HEK293 (cell line): ENCODE measurements around the gene TTL.
A peak's percentile ranks its signal among the peaks of the same experiment; 100 is the strongest.

Experiments
- CTCF ChIA-PET: fragments of 350-600 bp; formaldehyde crosslinking; extraction: SDS; loops from one replicate; lab custom pipeline; 2021; ENCODE audit warnings: antibody characterized with exemption; lab: Yijun Ruan, JAX
- POLR2A ChIA-PET: fragments of 300-600 bp; formaldehyde crosslinking; extraction: SDS; loops from one replicate; lab custom pipeline; 2020; ENCODE audit warnings: antibody characterized with exemption, inconsistent platforms; lab: Yijun Ruan, JAX
- H3K27ac ChIP-seq: fragments of 200-500 bp; sonication (Bioruptor generic); 2 replicates; pipeline ENCODE4 v1.5.1; 2014; ENCODE audit warnings: low read depth, low read length, control low read depth, inconsistent platforms; ENCODE audit errors: extremely low read depth
- H3K36me3 ChIP-seq, 2 experiments: fragments of 200-500 bp in 1 of 2; sonication (Bioruptor generic) in 1 of 2; 1 replicate in 1 of 2; 2 replicates in 1 of 2; pipeline ENCODE4 v1.5.1; 2014 to 2017; ENCODE audit warnings: inconsistent platforms in 2 of 2, low read length in 2 of 2; ENCODE audit not compliant: control insufficient read depth in 2 of 2, insufficient read depth in 1 of 2
- H3K4me1 ChIP-seq: fragments of 200-500 bp; sonication (Bioruptor generic); 2 replicates; pipeline ENCODE4 v1.5.1; 2014; ENCODE audit warnings: mild to moderate bottlenecking, low read length, inconsistent platforms; ENCODE audit not compliant: control insufficient read depth, insufficient read depth
- H3K4me3 ChIP-seq: 2 replicates; pipeline ENCODE4 v1.5.1; 2011; ENCODE audit warnings: low read depth, mild to moderate bottlenecking, control low read depth, low read length, moderate library complexity
- H3K9me3 ChIP-seq: fragments of 200-500 bp; sonication (Bioruptor generic); 2 replicates; pipeline ENCODE4 v1.5.1; 2014; ENCODE audit warnings: low read depth, low read length, inconsistent platforms; ENCODE audit not compliant: control insufficient read depth, insufficient read depth
- GLI4 ChIP-seq: fragments of 450-650 bp; formaldehyde crosslinking; IDR thresholded peaks from 2 replicates; pipeline ENCODE4 v1.5.1; 2016; ENCODE audit warnings: missing biosample characterization, missing genetic modification characterization
- KLF1 ChIP-seq: fragments of 450-650 bp; formaldehyde crosslinking; IDR thresholded peaks from 2 replicates; pipeline ENCODE4 v1.5.1; 2016; ENCODE audit warnings: missing biosample characterization, missing genetic modification characterization
- MZF1 ChIP-seq: fragments of 450-650 bp; formaldehyde crosslinking; IDR thresholded peaks from 2 replicates; pipeline ENCODE4 v1.5.1; 2017; ENCODE audit warnings: missing biosample characterization, missing genetic modification characterization, borderline replicate concordance
- PRDM1 ChIP-seq: fragments of 450-650 bp; formaldehyde crosslinking; IDR thresholded peaks from 2 replicates; pipeline ENCODE4; 2016; ENCODE audit warnings: missing biosample characterization, missing genetic modification characterization
- YY1 ChIP-seq: fragments of 450-650 bp; formaldehyde crosslinking; IDR thresholded peaks from 2 replicates; pipeline ENCODE4 v1.5.1; 2018; ENCODE audit warnings: missing biosample characterization, missing genetic modification characterization
- YY2 ChIP-seq: fragments of 450-650 bp; formaldehyde crosslinking; IDR thresholded peaks from 2 replicates; pipeline ENCODE4 v1.5.1; 2016; ENCODE audit warnings: missing biosample characterization, missing genetic modification characterization
- ZBTB17 ChIP-seq: fragments of 450-650 bp; formaldehyde crosslinking; IDR thresholded peaks from 2 replicates; pipeline ENCODE4 v1.5.1; 2016; ENCODE audit warnings: missing biosample characterization, missing genetic modification characterization
- ZFP41 ChIP-seq: fragments of 450-650 bp; formaldehyde crosslinking; IDR thresholded peaks from 2 replicates; pipeline ENCODE4 v1.5.1; 2016; ENCODE audit warnings: missing biosample characterization, missing genetic modification characterization, borderline replicate concordance
- ZIC2 ChIP-seq: fragments of 450-650 bp; formaldehyde crosslinking; IDR thresholded peaks from 2 replicates; pipeline ENCODE4 v1.5.1; 2016; ENCODE audit warnings: missing biosample characterization, missing genetic modification characterization
- ZNF146 ChIP-seq: fragments of 450-650 bp; formaldehyde crosslinking; IDR thresholded peaks from 2 replicates; pipeline ENCODE4 v1.5.1; 2016; ENCODE audit warnings: missing biosample characterization, missing genetic modification characterization
- ZNF19 ChIP-seq: fragments of 450-650 bp; formaldehyde crosslinking; IDR thresholded peaks from 2 replicates; pipeline ENCODE4; 2016; ENCODE audit warnings: missing biosample characterization, missing genetic modification characterization, low read depth
- ZNF354C ChIP-seq: fragments of 450-650 bp; formaldehyde crosslinking; IDR thresholded peaks from 2 replicates; pipeline ENCODE4 v1.5.1; 2016; ENCODE audit warnings: missing biosample characterization, missing genetic modification characterization, low read depth, borderline replicate concordance
- ZNF37A ChIP-seq: fragments of 450-650 bp; IDR thresholded peaks from 2 replicates; pipeline ENCODE4 v1.5.1; 2018; ENCODE audit warnings: missing biosample characterization, missing genetic modification characterization
- ZNF394 ChIP-seq: fragments of 450-650 bp; formaldehyde crosslinking; IDR thresholded peaks from 2 replicates; pipeline ENCODE4 v1.5.1; 2016; ENCODE audit warnings: missing biosample characterization, missing genetic modification characterization, mild to moderate bottlenecking, moderate library complexity, borderline replicate concordance
- ZNF423 ChIP-seq: fragments of 450-650 bp; formaldehyde crosslinking; IDR thresholded peaks from 2 replicates; pipeline ENCODE4 v1.5.1; 2016; ENCODE audit warnings: missing biosample characterization, missing genetic modification characterization
- ZNF621 ChIP-seq: fragments of 450-650 bp; formaldehyde crosslinking; IDR thresholded peaks from 2 replicates; pipeline ENCODE4 v1.5.1; 2017; ENCODE audit warnings: missing biosample characterization, missing genetic modification characterization
- ZNF670 ChIP-seq: fragments of 450-650 bp; formaldehyde crosslinking; IDR thresholded peaks from 2 replicates; pipeline ENCODE4 v1.5.1; 2016; ENCODE audit warnings: missing biosample characterization, missing genetic modification characterization, low read depth
- ZNF747 ChIP-seq: fragments of 450-650 bp; formaldehyde crosslinking; IDR thresholded peaks from 2 replicates; pipeline ENCODE4 v1.5.1; 2016; ENCODE audit warnings: missing biosample characterization, missing genetic modification characterization
- ZNF777 ChIP-seq: fragments of 450-650 bp; formaldehyde crosslinking; IDR thresholded peaks from 2 replicates; pipeline ENCODE4 v1.5.1; 2017; ENCODE audit warnings: missing biosample characterization, missing genetic modification characterization, borderline replicate concordance
- ZSCAN23 ChIP-seq: fragments of 450-650 bp; formaldehyde crosslinking; IDR thresholded peaks from 2 replicates; pipeline ENCODE4 v1.5.1; 2016; ENCODE audit warnings: missing biosample characterization, missing genetic modification characterization
- TF ChIP-seq, protein P1 (sequence below): fragments of 450-650 bp; formaldehyde crosslinking; IDR thresholded peaks from 2 replicates; pipeline ENCODE4 v1.5.1; 2016; ENCODE audit warnings: missing biosample characterization, missing genetic modification characterization
- TF ChIP-seq, protein P2 (sequence below): fragments of 450-650 bp; formaldehyde crosslinking; IDR thresholded peaks from 2 replicates; pipeline ENCODE4 v1.5.1; 2016; ENCODE audit warnings: missing biosample characterization, missing genetic modification characterization
- TF ChIP-seq, protein P3 (sequence below): fragments of 450-650 bp; formaldehyde crosslinking; IDR thresholded peaks from 2 replicates; pipeline ENCODE4 v1.5.1; 2016; ENCODE audit warnings: missing biosample characterization, missing genetic modification characterization
- TF ChIP-seq, protein P4 (sequence below): fragments of 450-650 bp; formaldehyde crosslinking; IDR thresholded peaks from 2 replicates; pipeline ENCODE4 v1.5.1; 2016; ENCODE audit warnings: missing biosample characterization, missing genetic modification characterization
- TF ChIP-seq, protein P5 (sequence below): fragments of 450-650 bp; formaldehyde crosslinking; IDR thresholded peaks from 2 replicates; pipeline ENCODE4 v1.5.1; 2017; ENCODE audit warnings: missing biosample characterization, missing genetic modification characterization

The TTL gene

DNA sequence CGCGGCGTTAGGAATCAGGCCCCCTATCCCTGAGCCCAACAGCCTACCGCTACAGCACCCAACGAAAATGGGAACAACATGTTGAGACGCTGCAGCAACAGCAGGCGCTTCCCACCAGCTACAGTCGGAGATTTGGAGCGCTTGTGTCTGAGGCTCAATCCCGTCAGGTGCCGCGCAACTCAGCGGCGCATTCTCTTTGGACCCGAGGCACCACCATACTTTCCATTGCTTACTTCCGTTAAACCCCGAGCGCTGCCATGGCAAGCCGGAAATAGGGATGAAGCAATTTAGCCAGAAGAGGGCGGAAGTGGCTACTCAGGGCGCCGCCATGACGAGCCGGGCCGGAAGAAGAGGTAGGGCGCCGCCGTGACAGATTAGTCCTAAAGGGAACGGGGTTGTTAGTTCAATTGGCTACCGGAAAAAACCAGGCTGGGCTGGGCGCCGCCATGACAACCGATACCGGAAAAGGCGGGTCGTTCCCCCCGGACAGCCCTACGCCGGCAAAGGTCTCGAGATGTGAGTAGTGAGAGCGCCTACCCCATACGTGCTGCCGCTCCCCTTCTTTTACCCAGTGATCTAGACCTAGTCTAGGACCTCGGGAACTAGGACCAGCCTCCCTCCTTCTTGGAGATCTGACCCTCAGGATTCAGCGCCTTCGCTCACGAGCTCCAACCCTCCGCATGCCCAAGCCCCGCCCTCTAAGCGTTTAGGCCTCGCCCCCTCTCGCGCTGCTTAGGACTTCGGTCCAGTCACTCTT is 102.4 kb downstream of the TTL start, which contains the start of gene CHCHD5:
CHCHD5 (plus strand) TSS at position 476 of the 757 bp plus-strand sequence; CDS start at position 515, 39 bp downstream.
- Histone ChIP-seq H3K36me3 (peaks cover 4 to 28% of the 10 kb centered on the region in 2 experiments; a peak in 2 of 3 replicates), H3K4me1 (peaks cover 4% of the 10 kb centered on the region), H3K9me3 (no peaks in the 10 kb centered on the region), H3K27ac (peak within 1 kb of the TSS; percentile 86), H3K4me3 (peak within 1 kb of the TSS; percentile 75)
- ChIA-PET CTCF (interaction anchor here (0.7 to 2.0 kb wide), 7 partner anchors 10 to 697 kb away, joined by 3 to 14 read pairs (median 4); no protein-coding TSS in a partner anchor), POLR2A (interaction anchor here (0.5 to 1.5 kb wide), 5 partner anchors 60 to 329 kb away, joined by 3 to 4 read pairs (median 3); partner anchors contain the start of gene ZC3H8)
- TF ChIP-seq ZFP41 (tag by site-specific recombination) (no peak), ZNF354C (tag by site-specific recombination) (no peak), ZNF146 (tag by site-specific recombination) (no peak), GLI4 (tag by site-specific recombination) (no peak), ZNF670 (no peak), ZIC2 (tag by site-specific recombination) (no peak), YY1 (tag by site-specific recombination) (peak; percentile 95), ZNF747 (tag by site-specific recombination) (no peak), ZNF777 (no peak), ZNF621 (tag by site-specific recombination) (no peak), ZNF423 (tag by site-specific recombination) (no peak), KLF1 (no peak), ZNF37A (tag by site-specific recombination) (no peak), PRDM1 (tag by site-specific recombination) (no peak), YY2 (tag by site-specific recombination) (peak; percentile 96), ZNF394 (tag by site-specific recombination) (no peak), ZBTB17 (tag by site-specific recombination) (peak; percentile 91), ZSCAN23 (tag by site-specific recombination) (no peak), MZF1 (tag by site-specific recombination) (no peak), ZNF19 (no peak)
- TF ChIP-seq, protein P1, sequence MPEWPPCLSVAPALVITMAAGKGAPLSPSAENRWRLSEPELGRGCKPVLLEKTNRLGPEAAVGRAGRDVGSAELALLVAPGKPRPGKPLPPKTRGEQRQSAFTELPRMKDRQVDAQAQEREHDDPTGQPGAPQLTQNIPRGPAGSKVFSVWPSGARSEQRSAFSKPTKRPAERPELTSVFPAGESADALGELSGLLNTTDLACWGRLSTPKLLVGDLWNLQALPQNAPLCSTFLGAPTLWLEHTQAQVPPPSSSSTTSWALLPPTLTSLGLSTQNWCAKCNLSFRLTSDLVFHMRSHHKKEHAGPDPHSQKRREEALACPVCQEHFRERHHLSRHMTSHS (tag by site-specific recombination): no peak
- TF ChIP-seq, protein P2, sequence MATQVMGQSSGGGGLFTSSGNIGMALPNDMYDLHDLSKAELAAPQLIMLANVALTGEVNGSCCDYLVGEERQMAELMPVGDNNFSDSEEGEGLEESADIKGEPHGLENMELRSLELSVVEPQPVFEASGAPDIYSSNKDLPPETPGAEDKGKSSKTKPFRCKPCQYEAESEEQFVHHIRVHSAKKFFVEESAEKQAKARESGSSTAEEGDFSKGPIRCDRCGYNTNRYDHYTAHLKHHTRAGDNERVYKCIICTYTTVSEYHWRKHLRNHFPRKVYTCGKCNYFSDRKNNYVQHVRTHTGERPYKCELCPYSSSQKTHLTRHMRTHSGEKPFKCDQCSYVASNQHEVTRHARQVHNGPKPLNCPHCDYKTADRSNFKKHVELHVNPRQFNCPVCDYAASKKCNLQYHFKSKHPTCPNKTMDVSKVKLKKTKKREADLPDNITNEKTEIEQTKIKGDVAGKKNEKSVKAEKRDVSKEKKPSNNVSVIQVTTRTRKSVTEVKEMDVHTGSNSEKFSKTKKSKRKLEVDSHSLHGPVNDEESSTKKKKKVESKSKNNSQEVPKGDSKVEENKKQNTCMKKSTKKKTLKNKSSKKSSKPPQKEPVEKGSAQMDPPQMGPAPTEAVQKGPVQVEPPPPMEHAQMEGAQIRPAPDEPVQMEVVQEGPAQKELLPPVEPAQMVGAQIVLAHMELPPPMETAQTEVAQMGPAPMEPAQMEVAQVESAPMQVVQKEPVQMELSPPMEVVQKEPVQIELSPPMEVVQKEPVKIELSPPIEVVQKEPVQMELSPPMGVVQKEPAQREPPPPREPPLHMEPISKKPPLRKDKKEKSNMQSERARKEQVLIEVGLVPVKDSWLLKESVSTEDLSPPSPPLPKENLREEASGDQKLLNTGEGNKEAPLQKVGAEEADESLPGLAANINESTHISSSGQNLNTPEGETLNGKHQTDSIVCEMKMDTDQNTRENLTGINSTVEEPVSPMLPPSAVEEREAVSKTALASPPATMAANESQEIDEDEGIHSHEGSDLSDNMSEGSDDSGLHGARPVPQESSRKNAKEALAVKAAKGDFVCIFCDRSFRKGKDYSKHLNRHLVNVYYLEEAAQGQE (tag by site-specific recombination): no peak
- TF ChIP-seq, protein P3, sequence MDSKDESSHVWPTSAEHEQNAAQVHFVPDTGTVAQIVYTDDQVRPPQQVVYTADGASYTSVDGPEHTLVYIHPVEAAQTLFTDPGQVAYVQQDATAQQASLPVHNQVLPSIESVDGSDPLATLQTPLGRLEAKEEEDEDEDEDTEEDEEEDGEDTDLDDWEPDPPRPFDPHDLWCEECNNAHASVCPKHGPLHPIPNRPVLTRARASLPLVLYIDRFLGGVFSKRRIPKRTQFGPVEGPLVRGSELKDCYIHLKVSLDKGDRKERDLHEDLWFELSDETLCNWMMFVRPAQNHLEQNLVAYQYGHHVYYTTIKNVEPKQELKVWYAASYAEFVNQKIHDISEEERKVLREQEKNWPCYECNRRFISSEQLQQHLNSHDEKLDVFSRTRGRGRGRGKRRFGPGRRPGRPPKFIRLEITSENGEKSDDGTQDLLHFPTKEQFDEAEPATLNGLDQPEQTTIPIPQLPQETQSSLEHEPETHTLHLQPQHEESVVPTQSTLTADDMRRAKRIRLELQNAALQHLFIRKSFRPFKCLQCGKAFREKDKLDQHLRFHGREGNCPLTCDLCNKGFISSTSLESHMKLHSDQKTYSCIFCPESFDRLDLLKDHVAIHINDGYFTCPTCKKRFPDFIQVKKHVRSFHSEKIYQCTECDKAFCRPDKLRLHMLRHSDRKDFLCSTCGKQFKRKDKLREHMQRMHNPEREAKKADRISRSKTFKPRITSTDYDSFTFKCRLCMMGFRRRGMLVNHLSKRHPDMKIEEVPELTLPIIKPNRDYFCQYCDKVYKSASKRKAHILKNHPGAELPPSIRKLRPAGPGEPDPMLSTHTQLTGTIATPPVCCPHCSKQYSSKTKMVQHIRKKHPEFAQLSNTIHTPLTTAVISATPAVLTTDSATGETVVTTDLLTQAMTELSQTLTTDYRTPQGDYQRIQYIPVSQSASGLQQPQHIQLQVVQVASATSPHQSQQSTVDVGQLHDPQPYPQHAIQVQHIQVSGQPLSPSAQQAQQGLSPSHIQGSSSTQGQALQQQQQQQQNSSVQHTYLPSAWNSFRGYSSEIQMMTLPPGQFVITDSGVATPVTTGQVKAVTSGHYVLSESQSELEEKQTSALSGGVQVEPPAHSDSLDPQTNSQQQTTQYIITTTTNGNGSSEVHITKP (tag by site-specific recombination): peak; percentile 73
- TF ChIP-seq, protein P4, sequence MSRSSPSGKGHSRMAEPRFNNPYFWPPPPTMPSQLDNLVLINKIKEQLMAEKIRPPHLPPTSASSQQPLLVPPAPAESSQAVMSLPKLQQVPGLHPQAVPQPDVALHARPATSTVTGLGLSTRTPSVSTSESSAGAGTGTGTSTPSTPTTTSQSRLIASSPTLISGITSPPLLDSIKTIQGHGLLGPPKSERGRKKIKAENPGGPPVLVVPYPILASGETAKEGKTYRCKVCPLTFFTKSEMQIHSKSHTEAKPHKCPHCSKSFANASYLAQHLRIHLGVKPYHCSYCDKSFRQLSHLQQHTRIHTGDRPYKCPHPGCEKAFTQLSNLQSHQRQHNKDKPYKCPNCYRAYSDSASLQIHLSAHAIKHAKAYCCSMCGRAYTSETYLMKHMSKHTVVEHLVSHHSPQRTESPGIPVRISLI (tag by site-specific recombination): no peak
- TF ChIP-seq, protein P5, sequence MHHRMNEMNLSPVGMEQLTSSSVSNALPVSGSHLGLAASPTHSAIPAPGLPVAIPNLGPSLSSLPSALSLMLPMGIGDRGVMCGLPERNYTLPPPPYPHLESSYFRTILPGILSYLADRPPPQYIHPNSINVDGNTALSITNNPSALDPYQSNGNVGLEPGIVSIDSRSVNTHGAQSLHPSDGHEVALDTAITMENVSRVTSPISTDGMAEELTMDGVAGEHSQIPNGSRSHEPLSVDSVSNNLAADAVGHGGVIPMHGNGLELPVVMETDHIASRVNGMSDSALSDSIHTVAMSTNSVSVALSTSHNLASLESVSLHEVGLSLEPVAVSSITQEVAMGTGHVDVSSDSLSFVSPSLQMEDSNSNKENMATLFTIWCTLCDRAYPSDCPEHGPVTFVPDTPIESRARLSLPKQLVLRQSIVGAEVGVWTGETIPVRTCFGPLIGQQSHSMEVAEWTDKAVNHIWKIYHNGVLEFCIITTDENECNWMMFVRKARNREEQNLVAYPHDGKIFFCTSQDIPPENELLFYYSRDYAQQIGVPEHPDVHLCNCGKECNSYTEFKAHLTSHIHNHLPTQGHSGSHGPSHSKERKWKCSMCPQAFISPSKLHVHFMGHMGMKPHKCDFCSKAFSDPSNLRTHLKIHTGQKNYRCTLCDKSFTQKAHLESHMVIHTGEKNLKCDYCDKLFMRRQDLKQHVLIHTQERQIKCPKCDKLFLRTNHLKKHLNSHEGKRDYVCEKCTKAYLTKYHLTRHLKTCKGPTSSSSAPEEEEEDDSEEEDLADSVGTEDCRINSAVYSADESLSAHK (tag by site-specific recombination): no peak
